Keratinocyte (primary cell): ENCODE data around the gene CLDN11. TPM values are rescaled to one million over a fixed set of nuclear protein-coding genes. Genes with fewer than 3 reads are reported as not detected.

Source experiments
- DNase-seq: peaks from one replicate; pipeline ENCODE4 v3.0.0-alpha.2; 2011; ENCODE audit warnings: low read depth, missing footprints, low spot score
- FAIRE-seq: peaks from 2 replicates; lab custom pipeline; 2011; peaks lifted over from hg19 to GRCh38; lab: Jason Lieb, UNC
- H2AFZ ChIP-seq: 2 replicates; pipeline ENCODE4 v1.6.0; 2012; ENCODE audit warnings: low read length, control low read depth, inconsistent platforms; ENCODE audit not compliant: control insufficient read depth
- H3K27ac ChIP-seq: 2 replicates; pipeline ENCODE4 v1.5.1; 2011; ENCODE audit warnings: low read length; ENCODE audit not compliant: control insufficient read depth, insufficient read depth
- H3K27me3 ChIP-seq: 3 replicates; pipeline ENCODE4 v1.6.0; 2011; ENCODE audit warnings: low read length; ENCODE audit not compliant: control insufficient read depth, insufficient read depth; ENCODE audit errors: extremely low read depth
- H3K36me3 ChIP-seq, 2 experiments: 2 replicates in 1 of 2; 3 replicates in 1 of 2; pipeline ENCODE4 v1.5.1; 2011; ENCODE audit warnings: low read length in 2 of 2, mild to moderate bottlenecking in 1 of 2; ENCODE audit not compliant: control insufficient read depth in 2 of 2, insufficient read depth in 2 of 2; ENCODE audit errors: extremely low read depth in 1 of 2
- H3K4me1 ChIP-seq: 3 replicates; pipeline ENCODE4 v1.5.1; 2011; ENCODE audit warnings: low read length; ENCODE audit not compliant: control insufficient read depth, insufficient read depth; ENCODE audit errors: extremely low read depth
- H3K4me2 ChIP-seq: 3 replicates; pipeline ENCODE4 v1.6.0; 2011; ENCODE audit warnings: low read depth, low read length; ENCODE audit not compliant: control insufficient read depth, insufficient read depth; ENCODE audit errors: extremely low read depth
- H3K4me3 ChIP-seq, 3 experiments: fragments of 200-600 bp in 1 of 3; sonication (generic) in 1 of 3; 2 replicates in 2 of 3; 3 replicates in 1 of 3; pipeline ENCODE4 v1.5.1; 2011 to 2016; ENCODE audit warnings: low read length in 3 of 3, mild to moderate bottlenecking in 3 of 3, control low read depth in 2 of 3, inconsistent platforms in 1 of 3, low read depth in 1 of 3, mixed read lengths in 1 of 3, mixed run types in 1 of 3, moderate library complexity in 1 of 3; ENCODE audit not compliant: control insufficient read depth in 2 of 3, insufficient read depth in 2 of 3; ENCODE audit errors: extremely low read depth in 1 of 3
- H3K79me2 ChIP-seq: 2 replicates; pipeline ENCODE4 v1.6.0; 2012; ENCODE audit warnings: low read length; ENCODE audit not compliant: control insufficient read depth, insufficient read depth
- H3K9ac ChIP-seq: 3 replicates; pipeline ENCODE4 v1.6.0; 2011; ENCODE audit warnings: low read length; ENCODE audit not compliant: control insufficient read depth, insufficient read depth; ENCODE audit errors: extremely low read depth
- H3K9me1 ChIP-seq: 3 replicates; pipeline ENCODE4 v1.6.0; 2011; ENCODE audit warnings: low read length; ENCODE audit not compliant: control insufficient read depth, insufficient read depth; ENCODE audit errors: extremely low read depth
- H3K9me3 ChIP-seq: 2 replicates; pipeline ENCODE4 v1.5.1; 2012; ENCODE audit warnings: low read depth, low read length; ENCODE audit not compliant: control insufficient read depth
- H4K20me1 ChIP-seq: 3 replicates; pipeline ENCODE4 v1.6.0; 2011; ENCODE audit warnings: low read length; ENCODE audit not compliant: control insufficient read depth, insufficient read depth; ENCODE audit errors: extremely low read depth
- CTCF ChIP-seq, 3 experiments: IDR thresholded peaks in 1 of 3; conservative IDR thresholded peaks in 1 of 3; optimal IDR thresholded peaks in 1 of 3; 2 replicates in 2 of 3; 3 replicates in 1 of 3; pipeline versions ENCODE3 to v1.5.1; 2011; ENCODE audit warnings: low read length in 3 of 3, mild to moderate bottlenecking in 3 of 3, moderate library complexity in 2 of 3, control low read depth in 1 of 3, inconsistent platforms in 1 of 3; ENCODE audit not compliant: insufficient read depth in 2 of 3; ENCODE audit errors: extremely low read depth in 1 of 3
- EZH2 ChIP-seq: IDR thresholded peaks from one replicate; pipeline ENCODE4 v1.6.1; 2012; ENCODE audit warnings: inconsistent platforms, mild to moderate bottlenecking, low read length, moderate library complexity
- dilution Hi-C: fragments of 300-500 bp; cut with MboI; formaldehyde crosslinking; loops from one replicate; pipeline ENCODE4 v1.7.0; 2020; ENCODE audit warnings: low sequenced_read_pairs; ENCODE audit not compliant: extremely low pct_ligation_motif_present
- polyA plus RNA-seq, 5 experiments: library from polyadenylated mRNA; depleted of rRNA in 3 of 5; stranded (reverse) in 3 of 5; stranded (forward) in 1 of 5; unstranded in 1 of 5; fragments of >200 nt; gene quantifications; 1 replicate in 1 of 5; 2 replicates in 3 of 5; 3 replicates in 1 of 5; pipeline versions ENCODE4 v1.2.1 to v1.2.3, GENCODE V29; 2011 to 2012; ENCODE audit warnings: missing spikeins in 2 of 5, low read depth in 1 of 5, low replicate concordance in 1 of 5

The CLDN11 gene
- polyA plus RNA-seq, 1 donor (not counting 4 experiments of a cell fraction or from before 2014, with no cell fraction given), result 0.12 TPM

GRCh38 chr3:170391108-170391507 lies 27.6 kb upstream of the CLDN11 start:
- no peak for FAIRE-seq
- dilution Hi-C loops, result no loop called here
- TF ChIP-seq EZH2, result no peak
- Histone ChIP-seq H3K9ac (no peak overlapping the region), H3K27ac (no peak overlapping the region), H2AFZ (no peak overlapping the region), H3K4me1 (no peaks in the 10 kb centered on the region), H3K9me1 (no peaks in the 10 kb centered on the region), H3K4me3 (no peak overlapping the region), H3K9me3 (no peaks in the 10 kb centered on the region), H3K27me3 (no peaks in the 10 kb centered on the region), H3K79me2 (peaks cover 4% of the 10 kb centered on the region), H3K36me3 (peaks cover 3 to 4% of the 10 kb centered on the region in 2 experiments), H4K20me1 (no peaks in the 10 kb centered on the region), H3K4me2 (no peak overlapping the region)
- DNase-seq, result no peak

GRCh38 chr3:170397685-170398084 lies 21.0 kb upstream of the CLDN11 start:
- H3K36me3 ChIP-seq, result no peaks in the 10 kb centered on the region
- no peak overlapping the region for H3K4me3 ChIP-seq
- no peak overlapping the region for H2AFZ ChIP-seq
- no peaks in the 10 kb centered on the region for H3K9me1 ChIP-seq
- H3K9me3 ChIP-seq, result no peaks in the 10 kb centered on the region
- no peak overlapping the region for H3K9ac ChIP-seq
- no peaks in the 10 kb centered on the region for H3K4me1 ChIP-seq
- TF ChIP-seq EZH2 (no peak), CTCF (optimal IDR thresholded peaks at IDR 0.05 in 1 of 3, IDR thresholded peaks at IDR 0.05 in 1 of 3, conservative IDR thresholded peaks at IDR 0.05 in 1 of 3; ENCODE audit: extremely low read depth in 1 of 3, insufficient read depth in 2 of 3, low read length in 3 of 3) (no peak)
- no peak for FAIRE-seq
- no peaks in the 10 kb centered on the region for H3K79me2 ChIP-seq
- no peak overlapping the region for H3K4me2 ChIP-seq
- no peak overlapping the region for H3K27ac ChIP-seq
- DNase-seq, result no peak
- dilution Hi-C loops, result no loop called here
- H4K20me1 ChIP-seq, result no peaks in the 10 kb centered on the region
- H3K27me3 ChIP-seq, result no peaks in the 10 kb centered on the region

- Histone ChIP-seq H3K9ac (no peak overlapping the region), H3K9me1 (no peaks in the 10 kb centered on the region), H2AFZ (no peak overlapping the region), H3K79me2 (no peaks in the 10 kb centered on the region), H3K36me3 (no peaks in the 10 kb centered on the region), H3K27ac (no peak overlapping the region), H3K9me3 (no peaks in the 10 kb centered on the region), H3K27me3 (no peaks in the 10 kb centered on the region), H4K20me1 (no peaks in the 10 kb centered on the region), H3K4me3 (no peak overlapping the region), H3K4me1 (no peaks in the 10 kb centered on the region), H3K4me2 (no peak overlapping the region)
- TF ChIP-seq CTCF (optimal IDR thresholded peaks at IDR 0.05 in 1 of 3, IDR thresholded peaks at IDR 0.05 in 1 of 3, conservative IDR thresholded peaks at IDR 0.05 in 1 of 3; ENCODE audit: extremely low read depth in 1 of 3, insufficient read depth in 2 of 3, low read length in 3 of 3) (no peak), EZH2 (no peak)
- DNase-seq, result no peak
- FAIRE-seq, result no peak
- dilution Hi-C loops, result no loop called here
Measured at GRCh38 chr3:170405101-170405500, 13.6 kb upstream of the CLDN11 start.
